HCT116 (cell line): ENCODE measurements around the gene PIEZO2. TPM values are rescaled to one million over a fixed set of nuclear protein-coding genes. Genes with fewer than 3 reads are reported as not detected.

Experiments
- ATAC-seq: fragments of 200-7000 bp; cut with Tn5 transposase; 2 replicates; pipeline ENCODE4 v1.9.1; 2020; ENCODE audit warnings: mild to moderate bottlenecking, moderate library complexity
- BruUV-seq: library from RNA; stranded (reverse); fragments of 400-500 nt; replicated peaks from 2 replicates; lab custom pipeline; 2021; lab: Mats Ljungman, UMichigan
- CTCF ChIA-PET: fragments of 300-600 bp; sonication (Branson Sonifier 250); formaldehyde crosslinking; loops from one replicate; lab custom pipeline; 2021; ENCODE audit warnings: antibody characterized with exemption; lab: Charles Lee
- POLR2A ChIA-PET: fragments of 300-600, 350-600 bp; sonication (Branson Sonifier 250); formaldehyde crosslinking; loops from one replicate; lab custom pipeline; 2021; ENCODE audit warnings: antibody characterized with exemption; lab: Charles Lee
- RAD21 ChIA-PET, 2 experiments: fragments of 300-600 bp; sonication (Branson Sonifier 250); formaldehyde crosslinking; loops; one replicate each; lab custom pipeline; 2023; ENCODE audit warnings: low total read pairs in 2 of 2; ENCODE audit not compliant: uncharacterized antibody in 2 of 2, unreplicated experiment in 2 of 2, low non-redundant PET in 1 of 2; lab: Charles Lee
- DNase-seq: peaks from one replicate; pipeline ENCODE4 v3.0.0-alpha.2; 2010; ENCODE audit warnings: low read depth, low spot score
- H2AFZ ChIP-seq: fragments of 200-600 bp; shearing (Covaris generic), sonication (generic); 2 replicates; pipeline ENCODE4 v1.6.1; 2017; ENCODE audit warnings: low read depth, mixed run types, mixed read lengths, antibody characterized with exemption, low read length; ENCODE audit not compliant: poor library complexity, severe bottlenecking
- H3K27ac ChIP-seq: 2 replicates; pipeline ENCODE4 v1.5.1; 2012; ENCODE audit warnings: low read depth, low read length
- H3K27me3 ChIP-seq: fragments of 200-600 bp; sonication (generic); 2 replicates; pipeline ENCODE4 v1.6.1; 2016; ENCODE audit warnings: mixed run types, low read length, mixed read lengths; ENCODE audit not compliant: insufficient read depth
- H3K36me3 ChIP-seq, 2 experiments: fragments of 200-500 bp in 1 of 2; fragments of 200-600 bp in 1 of 2; sonication (Bioruptor generic) in 1 of 2; sonication (generic) in 1 of 2; 2 replicates each; pipeline versions ENCODE4 v1.5.1 to v1.6.1; 2014 to 2016; ENCODE audit warnings: low read length in 2 of 2, inconsistent platforms in 1 of 2, mixed read lengths in 1 of 2, mixed run types in 1 of 2; ENCODE audit not compliant: insufficient read depth in 2 of 2, control insufficient read depth in 1 of 2
- H3K4me1 ChIP-seq, 2 experiments: fragments of 200-600 bp in 1 of 2; sonication (generic) in 1 of 2; 2 replicates each; pipeline versions ENCODE4 v1.5.1 to v1.6.1; 2012 to 2017; ENCODE audit warnings: low read length in 2 of 2, inconsistent platforms in 1 of 2, mild to moderate bottlenecking in 1 of 2, mixed read lengths in 1 of 2, mixed run types in 1 of 2, moderate library complexity in 1 of 2; ENCODE audit not compliant: insufficient read depth in 2 of 2, control insufficient read depth in 1 of 2
- H3K4me2 ChIP-seq: fragments of 200-600 bp; sonication (generic); 2 replicates; pipeline ENCODE4 v1.6.1; 2017; ENCODE audit warnings: mixed run types, low read length, mixed read lengths
- H3K4me3 ChIP-seq, 2 experiments: fragments of 200-600 bp in 1 of 2; sonication (generic) in 1 of 2; replicated peaks in 1 of 2; 2 replicates each; pipeline ENCODE4 v1.5.1; 2011 to 2016; ENCODE audit warnings: low read length in 2 of 2, control low read depth in 1 of 2, low read depth in 1 of 2, mild to moderate bottlenecking in 1 of 2, mixed read lengths in 1 of 2, mixed run types in 1 of 2
- H3K79me2 ChIP-seq: fragments of 200-600 bp; sonication (generic); 2 replicates; pipeline ENCODE4 v1.6.1; 2017; ENCODE audit warnings: mild to moderate bottlenecking, mixed run types, low read length, moderate library complexity, mixed read lengths; ENCODE audit not compliant: insufficient read depth
- H3K9ac ChIP-seq: fragments of 200-600 bp; sonication (generic); 2 replicates; pipeline ENCODE4 v1.6.1; 2016; ENCODE audit warnings: low read length, mixed read lengths
- H3K9me2 ChIP-seq: fragments of 200-600 bp; sonication (generic), shearing (Covaris generic); 2 replicates; pipeline ENCODE4 v1.6.1; 2017; ENCODE audit warnings: mixed run types, mild to moderate bottlenecking, moderate library complexity; ENCODE audit not compliant: insufficient read depth
- H3K9me3 ChIP-seq, 2 experiments: fragments of 200-500 bp in 1 of 2; fragments of 200-600 bp in 1 of 2; sonication (Bioruptor generic) in 1 of 2; sonication (generic) in 1 of 2; 2 replicates each; pipeline ENCODE4 v1.6.1; 2014 to 2017; ENCODE audit warnings: low read length in 2 of 2, mixed read lengths in 2 of 2, inconsistent platforms in 1 of 2, low read depth in 1 of 2, mild to moderate bottlenecking in 1 of 2, mixed run types in 1 of 2, moderate library complexity in 1 of 2; ENCODE audit not compliant: control insufficient read depth in 1 of 2, insufficient read depth in 1 of 2
- H4K20me1 ChIP-seq: fragments of 200-600 bp; sonication (generic), shearing (Covaris generic); 2 replicates; pipeline ENCODE4 v1.6.1; 2017; ENCODE audit warnings: mixed run types, mild to moderate bottlenecking, moderate library complexity; ENCODE audit not compliant: insufficient read depth
- EGR1 ChIP-seq: IDR thresholded peaks from 2 replicates; pipeline ENCODE4 v1.6.1; 2012; ENCODE audit warnings: low read depth
- ELF1 ChIP-seq: IDR thresholded peaks from 2 replicates; pipeline ENCODE4 v1.6.1; 2012; ENCODE audit warnings: low read depth, borderline replicate concordance
- EZH2 ChIP-seq: fragments of 200-600 bp; sonication (generic); IDR thresholded peaks from 2 replicates; pipeline ENCODE4 v1.6.1; 2017; ENCODE audit warnings: antibody characterized with exemption, mixed run types
- EZH2phosphoT487 ChIP-seq: fragments of 200-600 bp; IDR thresholded peaks from 2 replicates; pipeline ENCODE4 v1.6.1; 2018; ENCODE audit warnings: antibody characterized with exemption, borderline replicate concordance
- FOSL1 ChIP-seq: IDR thresholded peaks from 2 replicates; pipeline ENCODE4 v1.6.1; 2012; ENCODE audit warnings: low read depth
- JUND ChIP-seq: IDR thresholded peaks from 2 replicates; pipeline ENCODE4 v1.6.1; 2012
- POLR2A ChIP-seq: IDR thresholded peaks from 2 replicates; pipeline ENCODE4 v1.7.0; 2011; ENCODE audit warnings: borderline replicate concordance; ENCODE audit not compliant: insufficient read depth, insufficient read length; ENCODE audit errors: extremely low read depth
- SP1 ChIP-seq: IDR thresholded peaks from 2 replicates; pipeline ENCODE4 v1.6.1; 2012; ENCODE audit warnings: low read depth
- TCF7L2 ChIP-seq: IDR thresholded peaks from 2 replicates; pipeline ENCODE4 v1.7.0; 2011; ENCODE audit warnings: borderline replicate concordance, inconsistent platforms; ENCODE audit not compliant: insufficient read depth, insufficient read length; ENCODE audit errors: extremely low read depth
- YY1 ChIP-seq: IDR thresholded peaks from 2 replicates; pipeline ENCODE4 v1.6.1; 2011; ENCODE audit warnings: low read length, low read depth, moderate library complexity, mild to moderate bottlenecking; ENCODE audit not compliant: insufficient replicate concordance; ENCODE audit errors: extremely low read depth
- ZFX ChIP-seq: fragments of 450-650 bp; IDR thresholded peaks from 2 replicates; pipeline ENCODE4 v1.6.1; 2017
- ZNF274 ChIP-seq: fragments of 200-500 bp; sonication (Bioruptor generic); IDR thresholded peaks from 2 replicates; pipeline ENCODE4 v1.6.1; 2014; ENCODE audit warnings: mild to moderate bottlenecking, low read depth, low read length, inconsistent platforms
- intact Hi-C: fragments of 100-400 bp; cut with micrococcal nuclease; formaldehyde crosslinking; loops from 2 replicates; pipeline ENCODE4 v1.10.0; 2022
- total RNA-seq: library from RNA; stranded (reverse); gene quantifications from one replicate; pipeline ENCODE4 v1.2.1, GENCODE V29; 2021; ENCODE audit not compliant: unreplicated experiment
- TF ChIP-seq, protein P1 (sequence below): IDR thresholded peaks from 2 replicates; pipeline ENCODE4 v1.6.1; 2012; ENCODE audit warnings: low read depth
- TF ChIP-seq, protein P2 (sequence below), 3 experiments: fragments of 200-600 bp in 1 of 3; sonication (generic) in 1 of 3; IDR thresholded peaks in 2 of 3; conservative IDR thresholded peaks in 1 of 3; 2 replicates each; pipeline ENCODE4 v1.5.1; 2012 to 2017; ENCODE audit warnings: low read depth in 2 of 3, low read length in 2 of 3, antibody characterized with exemption in 1 of 3, borderline replicate concordance in 1 of 3, control low read depth in 1 of 3, mild to moderate bottlenecking in 1 of 3, mixed read lengths in 1 of 3, mixed run types in 1 of 3, moderate library complexity in 1 of 3; ENCODE audit not compliant: insufficient read depth in 1 of 3
- TF ChIP-seq, protein P3 (sequence below): IDR thresholded peaks from 2 replicates; pipeline ENCODE4 v1.6.1; 2011; ENCODE audit warnings: mild to moderate bottlenecking, low read length, moderate library complexity; ENCODE audit not compliant: insufficient replicate concordance; ENCODE audit errors: extremely low read depth
- TF ChIP-seq, protein P4 (sequence below): IDR thresholded peaks from 2 replicates; pipeline ENCODE4 v1.6.1; 2012

The PIEZO2 gene
- total RNA-seq, 1 experiment from 2014 or later: 0.34 TPM

DNA sequence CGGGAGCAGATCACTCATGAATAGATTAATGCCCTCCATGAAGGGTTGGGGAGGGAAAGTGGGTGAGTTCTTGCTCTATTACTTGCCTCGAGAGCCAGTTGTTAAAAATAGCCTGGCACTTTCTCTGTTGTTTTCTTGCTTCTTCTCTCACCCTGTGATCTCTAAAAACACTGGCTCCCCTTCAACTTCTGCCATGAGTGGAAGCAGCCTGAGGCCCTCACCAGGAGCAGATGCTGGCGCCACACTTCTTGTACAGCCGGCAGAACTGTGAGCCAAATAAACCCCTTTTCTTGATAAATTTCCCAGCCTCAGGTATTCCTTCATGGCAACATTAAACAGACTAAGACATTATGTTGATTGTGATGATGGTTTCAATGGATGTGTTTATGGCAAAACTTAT, 307.0 kb downstream of the PIEZO2 start (continued):
- TF ChIP-seq, protein P1, sequence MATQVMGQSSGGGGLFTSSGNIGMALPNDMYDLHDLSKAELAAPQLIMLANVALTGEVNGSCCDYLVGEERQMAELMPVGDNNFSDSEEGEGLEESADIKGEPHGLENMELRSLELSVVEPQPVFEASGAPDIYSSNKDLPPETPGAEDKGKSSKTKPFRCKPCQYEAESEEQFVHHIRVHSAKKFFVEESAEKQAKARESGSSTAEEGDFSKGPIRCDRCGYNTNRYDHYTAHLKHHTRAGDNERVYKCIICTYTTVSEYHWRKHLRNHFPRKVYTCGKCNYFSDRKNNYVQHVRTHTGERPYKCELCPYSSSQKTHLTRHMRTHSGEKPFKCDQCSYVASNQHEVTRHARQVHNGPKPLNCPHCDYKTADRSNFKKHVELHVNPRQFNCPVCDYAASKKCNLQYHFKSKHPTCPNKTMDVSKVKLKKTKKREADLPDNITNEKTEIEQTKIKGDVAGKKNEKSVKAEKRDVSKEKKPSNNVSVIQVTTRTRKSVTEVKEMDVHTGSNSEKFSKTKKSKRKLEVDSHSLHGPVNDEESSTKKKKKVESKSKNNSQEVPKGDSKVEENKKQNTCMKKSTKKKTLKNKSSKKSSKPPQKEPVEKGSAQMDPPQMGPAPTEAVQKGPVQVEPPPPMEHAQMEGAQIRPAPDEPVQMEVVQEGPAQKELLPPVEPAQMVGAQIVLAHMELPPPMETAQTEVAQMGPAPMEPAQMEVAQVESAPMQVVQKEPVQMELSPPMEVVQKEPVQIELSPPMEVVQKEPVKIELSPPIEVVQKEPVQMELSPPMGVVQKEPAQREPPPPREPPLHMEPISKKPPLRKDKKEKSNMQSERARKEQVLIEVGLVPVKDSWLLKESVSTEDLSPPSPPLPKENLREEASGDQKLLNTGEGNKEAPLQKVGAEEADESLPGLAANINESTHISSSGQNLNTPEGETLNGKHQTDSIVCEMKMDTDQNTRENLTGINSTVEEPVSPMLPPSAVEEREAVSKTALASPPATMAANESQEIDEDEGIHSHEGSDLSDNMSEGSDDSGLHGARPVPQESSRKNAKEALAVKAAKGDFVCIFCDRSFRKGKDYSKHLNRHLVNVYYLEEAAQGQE: no peak
- TF ChIP-seq ELF1: no peak
- no peak for TF ChIP-seq ZFX
- TF ChIP-seq TCF7L2: no peak
- no peak for TF ChIP-seq YY1
- TF ChIP-seq EGR1: no peak
- TF ChIP-seq, protein P2, sequence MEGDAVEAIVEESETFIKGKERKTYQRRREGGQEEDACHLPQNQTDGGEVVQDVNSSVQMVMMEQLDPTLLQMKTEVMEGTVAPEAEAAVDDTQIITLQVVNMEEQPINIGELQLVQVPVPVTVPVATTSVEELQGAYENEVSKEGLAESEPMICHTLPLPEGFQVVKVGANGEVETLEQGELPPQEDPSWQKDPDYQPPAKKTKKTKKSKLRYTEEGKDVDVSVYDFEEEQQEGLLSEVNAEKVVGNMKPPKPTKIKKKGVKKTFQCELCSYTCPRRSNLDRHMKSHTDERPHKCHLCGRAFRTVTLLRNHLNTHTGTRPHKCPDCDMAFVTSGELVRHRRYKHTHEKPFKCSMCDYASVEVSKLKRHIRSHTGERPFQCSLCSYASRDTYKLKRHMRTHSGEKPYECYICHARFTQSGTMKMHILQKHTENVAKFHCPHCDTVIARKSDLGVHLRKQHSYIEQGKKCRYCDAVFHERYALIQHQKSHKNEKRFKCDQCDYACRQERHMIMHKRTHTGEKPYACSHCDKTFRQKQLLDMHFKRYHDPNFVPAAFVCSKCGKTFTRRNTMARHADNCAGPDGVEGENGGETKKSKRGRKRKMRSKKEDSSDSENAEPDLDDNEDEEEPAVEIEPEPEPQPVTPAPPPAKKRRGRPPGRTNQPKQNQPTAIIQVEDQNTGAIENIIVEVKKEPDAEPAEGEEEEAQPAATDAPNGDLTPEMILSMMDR (IDR thresholded peaks at IDR 0.05 in 2 of 3, conservative IDR thresholded peaks at IDR 0.05 in 1 of 3; ENCODE audit: borderline replicate concordance in 1 of 3, insufficient read depth in 1 of 3, low read depth in 2 of 3, low read length in 2 of 3): no peak

DNA sequence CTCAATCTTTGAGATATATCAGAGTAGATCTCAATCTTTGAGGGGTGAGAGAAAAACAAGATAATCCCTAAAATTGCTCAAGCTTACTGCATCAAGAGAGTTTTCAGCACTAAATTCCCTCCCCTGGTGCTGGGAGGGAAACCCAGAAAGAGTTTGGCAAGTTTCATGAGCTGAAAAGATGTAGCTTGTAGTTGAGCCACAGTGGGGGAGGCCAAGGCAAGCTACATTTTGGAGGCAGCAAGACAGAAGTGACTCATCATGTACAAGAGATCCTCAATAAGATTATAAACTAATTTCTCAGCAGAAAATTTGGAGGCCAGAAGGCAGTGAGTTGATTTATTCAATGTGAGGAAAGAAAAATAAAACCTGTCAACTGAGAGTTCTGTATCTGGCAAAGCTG, 308.2 kb downstream of the PIEZO2 start:
- ATAC-seq (no peak), DNase-seq (no peak)
- ChIA-PET CTCF (interaction anchor here (1.2 to 1.6 kb wide), 2 partner anchors 11 to 200 kb away, joined by 3 to 7 read pairs; no protein-coding TSS in a partner anchor), RAD21 (no interaction called here), POLR2A (no interaction called here)
- BruUV-seq: no TSS peak
- H3K4me3 ChIP-seq: no peak overlapping the region
- H3K27ac ChIP-seq: no peak overlapping the region
- H3K27me3 ChIP-seq: peaks cover 11% of the 10 kb centered on the region; the same call in 1 of the 2 replicates
- H3K9me3 ChIP-seq: no peaks in the 10 kb centered on the region
- no peak overlapping the region for H2AFZ ChIP-seq
- no peaks in the 10 kb centered on the region for H3K9me2 ChIP-seq
- H3K36me3 ChIP-seq: no peaks in the 10 kb centered on the region
- TF ChIP-seq EZH2 (no peak), JUND (no peak), POLR2A (no peak), EGR1 (no peak), SP1 (no peak), EZH2phosphoT487 (no peak), ZNF274 (no peak), FOSL1 (no peak)
- TF ChIP-seq, protein P3, sequence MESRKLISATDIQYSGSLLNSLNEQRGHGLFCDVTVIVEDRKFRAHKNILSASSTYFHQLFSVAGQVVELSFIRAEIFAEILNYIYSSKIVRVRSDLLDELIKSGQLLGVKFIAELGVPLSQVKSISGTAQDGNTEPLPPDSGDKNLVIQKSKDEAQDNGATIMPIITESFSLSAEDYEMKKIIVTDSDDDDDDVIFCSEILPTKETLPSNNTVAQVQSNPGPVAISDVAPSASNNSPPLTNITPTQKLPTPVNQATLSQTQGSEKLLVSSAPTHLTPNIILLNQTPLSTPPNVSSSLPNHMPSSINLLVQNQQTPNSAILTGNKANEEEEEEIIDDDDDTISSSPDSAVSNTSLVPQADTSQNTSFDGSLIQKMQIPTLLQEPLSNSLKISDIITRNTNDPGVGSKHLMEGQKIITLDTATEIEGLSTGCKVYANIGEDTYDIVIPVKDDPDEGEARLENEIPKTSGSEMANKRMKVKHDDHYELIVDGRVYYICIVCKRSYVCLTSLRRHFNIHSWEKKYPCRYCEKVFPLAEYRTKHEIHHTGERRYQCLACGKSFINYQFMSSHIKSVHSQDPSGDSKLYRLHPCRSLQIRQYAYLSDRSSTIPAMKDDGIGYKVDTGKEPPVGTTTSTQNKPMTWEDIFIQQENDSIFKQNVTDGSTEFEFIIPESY: no peak
- TF ChIP-seq, protein P4, sequence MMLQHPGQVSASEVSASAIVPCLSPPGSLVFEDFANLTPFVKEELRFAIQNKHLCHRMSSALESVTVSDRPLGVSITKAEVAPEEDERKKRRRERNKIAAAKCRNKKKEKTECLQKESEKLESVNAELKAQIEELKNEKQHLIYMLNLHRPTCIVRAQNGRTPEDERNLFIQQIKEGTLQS: no peak
- H4K20me1 ChIP-seq: no peaks in the 10 kb centered on the region
- intact Hi-C loops: no loop called here
- no peaks in the 10 kb centered on the region for H3K79me2 ChIP-seq
- no peak overlapping the region for H3K4me2 ChIP-seq
- no peaks in the 10 kb centered on the region for H3K4me1 ChIP-seq
- H3K9ac ChIP-seq: no peak overlapping the region
